NCI-H1417 treated with DMSO at 0.1 percent for 48 hours (cell line): ENCODE measurements around the gene TMEM229B.

Source experiments
- DNase-seq: peaks from one replicate; lab custom pipeline; 2025; lab: John Stamatoyannopoulos, UW

Gene TMEM229B

DNA sequence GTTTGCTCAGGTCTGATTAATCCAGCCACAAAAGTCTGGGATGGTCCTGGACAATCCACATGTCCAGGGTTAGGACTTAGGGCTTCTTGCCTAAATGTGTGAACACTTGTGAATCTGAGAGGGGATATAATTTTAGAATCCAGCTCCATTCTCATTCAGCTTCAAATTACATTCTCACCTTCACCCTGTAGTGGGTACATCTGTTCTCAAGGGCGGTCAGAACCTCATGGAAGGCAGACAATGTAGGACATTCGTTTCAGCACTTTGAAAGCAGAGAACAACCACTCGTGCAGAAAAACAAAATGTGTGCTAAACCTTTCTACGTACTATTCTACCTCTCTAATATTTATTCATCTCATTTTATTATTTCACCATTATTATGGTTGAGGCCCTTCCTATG, 1.2 kb downstream of the TMEM229B start:
- DNase-seq: no peak

DNA sequence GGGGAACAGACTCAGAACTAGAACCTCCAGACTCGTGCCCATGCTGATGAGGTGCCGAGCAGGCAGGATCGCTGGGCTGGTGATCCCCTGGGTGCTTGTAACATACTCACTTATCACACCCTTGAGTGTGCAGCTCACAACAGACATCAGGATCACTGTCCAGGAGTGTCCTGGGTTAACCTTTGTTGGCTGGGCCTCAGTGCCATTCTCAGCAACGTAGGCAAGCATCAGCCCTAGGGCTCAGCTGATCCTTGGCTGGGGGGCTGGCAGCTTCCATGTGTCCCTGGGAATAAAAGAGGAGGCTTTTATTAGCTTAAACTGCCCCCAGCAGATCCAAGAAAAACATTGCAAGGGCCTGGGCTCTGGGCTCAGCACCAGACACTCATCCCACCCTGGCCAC, 1.6 kb downstream of the TMEM229B start:
- DNase-seq: no peak

DNA sequence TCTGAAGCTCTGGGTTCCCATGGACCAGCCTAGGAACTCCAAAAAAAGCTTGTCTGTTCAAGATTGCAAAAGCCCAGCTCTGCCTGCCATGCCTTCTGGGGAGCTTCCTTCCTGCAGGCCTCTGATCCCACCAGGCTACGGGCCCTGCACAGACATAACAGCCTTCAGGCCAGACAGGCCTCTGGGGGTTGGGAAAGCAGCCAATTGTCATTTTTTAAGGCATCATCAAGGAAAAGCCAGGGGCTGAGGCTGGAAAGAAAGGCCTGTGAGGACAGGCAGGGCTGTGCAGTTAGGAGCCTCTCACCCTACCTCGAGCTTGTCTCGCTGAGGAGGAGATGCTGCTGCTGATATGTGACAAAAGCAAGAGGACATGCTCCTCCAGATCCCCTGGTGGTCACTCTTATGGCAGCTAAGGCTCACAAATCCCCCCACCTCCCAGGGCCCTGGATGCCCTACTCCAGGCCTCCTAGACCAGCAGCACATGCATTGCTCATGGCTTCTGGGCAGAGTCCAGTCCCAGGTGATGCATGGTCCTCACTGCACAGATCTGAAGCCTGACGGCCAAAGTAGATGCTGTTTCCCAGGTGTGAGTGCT, 2.9 kb downstream of the TMEM229B start:
- DNase-seq: no peak

DNA sequence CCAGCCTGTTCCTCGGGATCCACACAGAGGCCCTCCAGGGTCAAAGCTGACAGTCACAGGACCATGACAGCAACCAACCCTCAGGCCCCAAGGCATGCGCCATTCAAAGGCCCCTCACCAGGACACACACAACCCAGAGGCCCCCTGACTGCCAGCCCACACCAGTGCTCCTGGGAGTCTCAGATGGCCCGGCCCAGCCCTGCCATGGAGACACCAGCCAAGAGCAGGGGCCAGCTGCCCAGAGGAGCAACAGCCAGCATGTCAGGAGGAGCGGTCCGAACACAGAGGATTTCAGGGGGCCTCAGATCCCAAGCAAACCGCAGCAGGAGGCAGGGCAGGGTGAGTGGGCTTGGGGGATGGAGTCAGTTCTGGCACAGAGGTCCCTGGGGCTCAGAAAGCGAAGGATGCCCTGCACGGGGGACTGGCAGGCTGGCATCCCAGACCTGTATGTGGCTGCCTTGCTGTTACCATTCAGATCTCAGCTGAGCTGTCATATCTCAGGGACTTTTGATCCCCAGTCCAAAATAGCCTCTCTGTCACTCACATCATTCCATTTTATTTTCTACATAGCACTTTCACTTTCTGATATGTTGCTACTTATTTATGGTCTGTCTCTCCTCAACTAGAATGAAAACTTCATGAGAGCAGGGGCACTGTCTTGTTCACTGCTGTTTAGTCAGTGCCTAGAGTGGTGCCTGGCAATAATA, 4.8 kb downstream of the TMEM229B start:
- DNase-seq: no peak

DNA sequence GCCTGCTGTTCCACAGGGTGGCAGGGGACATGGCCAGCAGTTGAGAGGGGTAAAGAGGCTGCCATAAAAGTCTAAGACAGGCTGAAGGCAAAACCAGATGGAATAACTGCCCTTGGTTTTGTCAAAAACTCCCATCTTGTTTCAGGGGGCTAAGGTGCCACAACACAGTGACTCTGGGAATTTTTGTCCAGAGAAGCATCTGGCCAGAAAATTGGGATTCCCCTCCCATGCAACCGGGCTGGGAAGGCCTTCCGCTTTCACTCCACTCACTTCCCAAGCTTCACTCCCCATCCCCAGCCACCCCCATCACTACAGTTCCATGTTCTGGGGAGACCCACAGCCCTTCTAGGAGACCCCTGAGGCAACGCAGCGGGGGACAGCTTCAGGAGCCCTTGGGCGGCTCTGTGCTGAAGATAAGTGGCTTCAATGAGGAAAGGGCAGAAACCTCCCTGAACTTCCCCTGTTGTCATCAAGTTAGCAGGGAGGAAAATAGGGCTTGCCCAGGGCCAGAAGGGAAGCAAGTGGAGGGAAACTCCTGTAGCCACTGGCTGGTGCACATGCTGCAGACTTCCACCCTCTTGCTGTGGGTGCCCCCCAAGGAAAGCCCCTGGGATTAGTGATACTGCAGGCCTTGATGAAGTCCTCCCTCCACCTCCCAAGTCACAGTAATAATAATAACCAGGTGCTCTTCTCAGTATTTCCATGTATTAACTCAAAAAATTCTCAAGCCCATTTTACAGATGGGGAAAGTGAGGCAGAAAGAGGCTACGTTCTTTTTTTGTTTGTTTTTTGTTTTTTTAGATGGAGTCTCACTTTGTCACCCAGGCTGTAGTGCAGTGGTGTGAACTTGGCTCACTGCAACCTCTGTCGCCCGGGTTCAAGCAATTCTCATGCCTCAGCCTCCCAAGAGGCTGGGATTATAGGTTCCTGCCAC, 6.0 kb downstream of the TMEM229B start:
- DNase-seq: no peak

DNA sequence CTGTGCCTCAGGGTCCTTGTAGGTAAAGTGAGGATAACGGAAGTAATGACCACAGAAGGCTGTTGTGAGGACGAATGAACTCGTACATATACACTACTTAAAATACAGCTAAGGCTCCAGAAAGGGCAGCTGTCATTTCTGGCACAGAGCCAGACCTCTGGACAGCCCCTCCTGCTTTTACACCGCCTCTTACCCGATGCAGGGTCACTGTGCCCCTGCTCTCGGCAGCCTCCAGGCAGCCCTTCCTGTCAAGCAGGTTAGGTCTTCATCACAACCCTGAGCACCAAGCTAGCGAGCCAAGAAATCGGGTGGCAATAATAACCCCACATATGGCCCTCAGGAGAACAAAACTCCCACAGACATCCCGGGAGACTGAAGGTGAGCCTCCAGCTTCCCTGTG, 8.5 kb downstream of the TMEM229B start:
- no peak for DNase-seq

DNA sequence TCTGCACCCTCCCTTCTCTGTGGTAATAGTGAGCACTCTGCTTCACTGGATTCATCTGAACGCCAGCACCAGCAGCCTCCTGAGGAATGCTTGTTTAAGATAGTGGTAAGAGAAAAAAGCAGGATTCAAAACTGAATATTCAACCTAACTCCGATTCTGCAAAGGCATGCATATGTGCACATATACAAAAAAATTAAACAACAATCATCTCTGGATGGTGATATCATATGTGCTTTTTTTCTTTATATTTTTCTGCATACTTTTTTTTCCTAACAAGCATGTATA, 9.8 kb downstream of the TMEM229B start:
- DNase-seq: no peak

DNA sequence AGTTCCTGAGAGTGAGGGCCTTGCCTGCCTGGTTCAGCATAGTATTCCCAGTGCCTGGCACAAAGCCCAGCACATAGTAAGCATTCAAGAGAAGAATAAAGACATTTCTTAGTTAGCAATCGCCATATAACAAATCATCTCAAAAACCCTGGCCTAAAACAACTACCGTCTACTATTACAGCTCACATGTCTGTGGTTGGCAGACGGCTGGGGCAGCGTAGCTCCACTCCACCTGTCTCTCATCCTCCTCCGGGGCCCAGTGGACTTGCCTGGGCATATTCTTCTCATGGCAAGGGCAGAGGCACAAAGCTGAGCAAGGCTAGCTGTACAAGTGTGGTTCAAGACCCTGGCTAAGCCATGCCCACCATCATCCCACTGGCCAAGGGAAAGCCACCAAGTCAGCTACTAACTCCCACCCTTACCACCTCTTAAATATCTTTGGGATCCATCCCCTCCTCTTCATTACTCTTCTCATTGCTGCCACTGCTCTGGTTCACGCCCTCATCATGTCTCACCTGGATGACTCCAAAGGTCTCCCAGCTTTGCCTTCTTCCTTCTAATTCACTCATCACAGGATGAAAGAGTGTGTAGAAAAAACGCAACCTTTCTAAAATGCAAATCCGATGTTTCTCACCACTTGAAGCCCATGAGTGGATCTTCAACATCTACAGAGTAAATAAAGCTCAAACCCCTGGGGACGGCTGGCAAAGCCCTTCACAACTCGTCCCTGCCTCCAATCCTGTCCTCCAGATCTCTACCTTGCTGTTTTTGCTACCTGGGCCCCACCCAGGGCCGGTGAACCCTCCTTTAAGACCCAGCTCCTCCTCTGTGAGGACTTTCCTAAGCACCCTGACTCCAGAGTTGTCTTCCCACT, 10.4 kb downstream of the TMEM229B start:
- DNase-seq: no peak

DNA sequence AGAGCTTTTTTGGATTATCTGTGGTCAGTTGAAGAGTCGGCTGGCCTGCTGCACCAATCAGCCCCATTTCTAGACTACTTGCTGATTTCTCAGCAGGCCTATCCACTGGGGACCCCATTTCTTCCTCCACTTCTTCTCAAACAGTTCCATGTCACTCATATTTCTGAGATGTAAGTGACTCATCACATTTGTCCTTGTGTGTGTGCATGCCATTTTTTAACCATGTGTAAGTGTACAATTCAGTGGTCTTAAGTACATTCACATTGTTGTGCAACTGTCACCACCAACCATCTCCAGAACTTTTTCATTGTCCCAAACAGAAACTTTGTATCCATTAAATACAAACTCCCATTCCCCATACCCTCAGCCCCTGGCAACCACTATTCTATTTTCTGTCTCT, 14.2 kb downstream of the TMEM229B start:
- no peak for DNase-seq

DNA sequence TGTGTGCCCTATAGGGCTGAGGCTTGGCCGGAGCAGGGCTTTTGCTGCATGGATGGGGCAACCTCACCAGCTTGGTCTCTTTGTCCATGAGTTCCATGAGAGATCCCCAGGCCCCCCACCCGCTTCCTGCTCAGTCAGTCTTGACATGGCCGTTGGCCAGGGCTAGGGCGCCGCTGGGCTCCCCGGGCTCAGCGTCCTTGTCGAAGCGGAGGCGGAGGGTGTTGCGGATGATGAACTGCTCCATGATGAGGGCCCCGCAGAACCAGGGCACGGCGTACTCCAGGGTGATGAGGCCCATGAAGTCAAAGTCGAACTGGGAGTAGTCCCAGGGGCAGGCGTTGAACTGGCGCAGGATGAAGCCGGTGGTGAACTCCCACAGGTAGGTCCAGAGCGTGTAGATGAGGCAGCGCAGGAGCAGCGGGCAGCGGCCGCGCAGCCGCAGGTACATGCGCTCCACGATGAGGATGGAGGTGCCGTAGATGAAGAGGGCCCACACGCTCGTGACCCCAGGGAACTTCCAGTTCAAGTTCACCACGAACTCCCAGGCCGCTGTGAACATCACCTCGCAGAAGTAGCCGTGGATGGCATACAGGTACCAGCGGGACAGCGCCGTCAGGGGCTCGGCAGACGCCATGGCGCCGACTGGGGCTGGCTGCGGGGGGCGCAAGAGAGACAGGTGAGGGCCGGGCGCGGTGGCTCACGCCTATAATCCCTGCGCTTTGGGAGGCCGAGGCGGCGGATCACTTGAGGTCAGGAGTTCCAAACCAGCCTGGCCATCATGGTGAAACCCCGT, 15.0 kb downstream of the TMEM229B start:
- no peak for DNase-seq

DNA sequence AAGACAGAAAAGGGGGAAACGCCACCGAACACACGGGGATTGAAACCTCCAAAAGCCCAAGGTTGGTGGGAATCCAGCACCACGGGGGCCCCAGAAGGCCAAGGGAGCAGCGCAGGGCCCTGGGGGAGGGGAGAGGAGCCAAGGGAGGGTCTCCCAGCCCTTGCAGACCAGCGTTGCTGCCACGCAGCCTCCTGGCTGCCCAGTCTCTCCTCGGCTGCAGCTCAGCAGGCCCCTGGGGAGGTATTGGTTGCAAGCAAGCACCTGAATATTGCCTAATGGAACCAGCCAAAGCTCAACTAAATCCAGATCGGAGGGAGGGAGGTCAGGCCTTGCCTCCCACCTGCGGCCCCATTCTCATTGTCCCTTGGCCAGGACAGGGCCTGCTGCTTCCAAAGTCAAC, 15.8 kb downstream of the TMEM229B start:
- no peak for DNase-seq

DNA sequence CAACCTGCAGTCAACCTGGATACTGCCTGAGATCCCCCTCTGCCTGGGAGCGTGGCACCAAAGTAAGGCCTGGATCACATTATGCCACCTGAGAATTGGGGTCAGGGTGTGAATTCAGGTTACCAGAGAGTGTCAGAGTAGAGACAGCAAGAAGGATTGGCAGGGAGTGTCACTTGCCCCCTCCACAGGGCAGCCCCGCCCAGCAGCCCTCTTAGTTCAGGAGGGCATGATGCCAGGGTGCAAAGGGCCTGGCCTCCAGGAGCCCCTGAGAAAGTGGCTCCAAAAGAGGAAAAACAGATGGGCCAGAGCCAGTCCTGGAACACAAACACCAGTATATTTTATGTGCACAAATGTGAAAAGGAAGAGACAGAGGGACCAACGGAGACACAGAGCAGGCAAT, 18.6 kb downstream of the TMEM229B start:
- no peak for DNase-seq

DNA sequence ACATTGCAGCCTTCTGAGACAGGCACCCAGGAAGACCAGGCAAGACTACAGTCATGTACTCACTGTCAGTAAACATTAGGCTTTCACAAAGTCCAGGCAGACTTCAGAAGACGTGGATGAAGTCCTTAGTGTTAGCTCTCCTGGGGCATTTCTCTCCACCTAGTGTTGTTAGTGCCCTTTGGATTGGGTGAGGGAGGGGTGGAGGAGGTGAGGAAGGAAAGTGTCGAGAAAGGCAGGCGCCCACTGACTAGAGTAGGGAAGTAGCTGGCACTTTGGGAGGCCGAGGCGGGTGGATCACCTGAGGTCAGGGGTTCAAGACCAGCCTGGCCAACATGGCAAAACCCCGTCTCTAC, 20.2 kb downstream of the TMEM229B start:
- no peak for DNase-seq

DNA sequence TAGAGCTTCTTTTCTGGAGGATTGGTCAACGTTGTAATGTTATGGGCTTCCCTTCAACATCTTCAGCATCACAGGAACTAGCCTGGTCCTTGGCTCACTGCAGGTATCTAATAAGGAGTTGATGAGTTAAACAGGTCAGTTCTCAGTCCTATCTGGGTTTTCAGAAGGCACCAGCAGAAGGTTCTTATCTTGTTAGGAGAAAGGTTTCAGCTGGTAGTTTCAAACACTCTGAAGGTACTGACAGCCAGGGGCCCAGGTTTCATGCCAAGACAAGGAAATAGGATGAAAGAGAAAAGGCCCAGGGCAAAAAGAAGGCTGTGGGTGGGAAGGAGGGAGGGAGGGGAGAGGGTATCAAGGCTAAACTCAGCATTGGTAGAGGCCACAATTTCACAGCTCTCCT, 21.4 kb downstream of the TMEM229B start:
- DNase-seq: no peak

DNA sequence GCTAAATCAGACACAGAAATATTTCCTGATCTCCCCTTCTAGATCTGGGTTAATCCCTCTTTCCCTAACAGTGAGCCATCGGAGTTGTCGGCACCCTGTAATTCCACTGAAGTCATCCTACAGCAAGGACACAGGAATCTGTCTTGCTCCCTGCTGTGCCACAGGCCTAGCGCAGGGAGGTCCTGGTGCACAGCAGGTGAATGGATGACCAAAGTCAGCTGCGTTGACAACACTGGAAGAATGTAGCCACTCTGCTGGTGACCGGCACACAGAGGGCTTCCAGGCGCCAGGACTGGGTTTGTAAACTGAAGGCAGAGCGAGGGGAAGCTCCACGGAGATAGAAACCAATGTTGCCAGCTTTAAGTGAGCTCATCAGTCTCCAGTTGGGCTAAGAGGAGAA, 23.6 kb downstream of the TMEM229B start:
- no peak for DNase-seq

DNA sequence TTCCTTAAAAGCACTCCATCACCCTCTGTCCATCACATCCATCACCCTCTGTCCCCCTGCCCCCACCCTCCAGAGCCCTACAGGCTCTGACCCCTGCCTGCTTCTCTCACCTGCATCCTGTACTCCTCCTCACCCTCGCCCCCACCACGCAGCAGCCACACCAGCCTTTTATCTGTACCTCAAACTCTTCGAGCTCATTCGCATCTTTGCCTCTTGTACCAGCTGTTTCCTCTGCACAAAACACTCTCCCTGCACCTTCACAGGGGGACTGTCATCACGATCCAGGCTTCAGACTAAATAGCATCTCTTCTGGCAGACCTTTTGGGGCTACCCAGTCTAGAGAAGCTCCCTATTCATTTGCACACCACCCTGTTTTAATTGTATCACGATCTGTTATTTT, 24.1 kb downstream of the TMEM229B start:
- DNase-seq: no peak

DNA sequence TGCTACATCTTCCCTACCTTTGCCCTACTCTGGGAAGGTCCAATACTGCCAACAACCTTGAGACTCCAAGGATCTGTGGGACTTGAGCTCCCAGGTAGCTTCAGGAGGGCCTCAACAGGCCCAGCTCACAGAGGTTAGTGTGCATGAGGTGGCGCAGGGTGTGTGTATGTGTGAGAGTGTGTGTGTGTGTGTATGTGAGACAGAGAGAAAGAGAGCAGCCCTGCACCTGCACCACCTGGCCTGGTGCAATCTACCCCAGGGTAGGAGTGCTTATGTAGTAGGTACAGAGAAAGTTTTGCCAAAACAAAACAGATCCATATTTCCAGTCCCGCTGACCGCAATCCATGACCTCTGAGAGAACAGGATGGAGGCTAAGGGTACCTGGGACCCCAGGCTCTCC, 24.6 kb downstream of the TMEM229B start:
- no peak for DNase-seq

DNA sequence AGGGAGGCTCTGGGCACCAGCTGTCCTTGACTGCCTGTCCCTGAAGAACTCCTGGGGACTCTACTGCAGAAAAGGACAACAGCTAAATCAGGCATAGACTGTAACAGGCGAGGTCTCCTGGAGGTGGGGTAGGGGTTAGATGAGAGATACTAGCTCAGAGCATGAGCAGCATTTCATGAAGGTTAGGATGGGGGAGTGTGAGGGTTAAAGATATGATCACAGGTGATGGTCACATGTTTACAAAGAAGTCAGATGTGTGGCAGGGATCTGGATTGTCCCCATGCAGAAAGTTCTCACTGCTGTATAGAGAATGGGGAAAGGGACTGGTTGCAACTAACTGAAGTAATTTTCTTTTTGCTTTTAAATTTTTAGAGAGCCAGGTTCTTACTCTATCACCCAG, 26.5 kb downstream of the TMEM229B start:
- no peak for DNase-seq

DNA sequence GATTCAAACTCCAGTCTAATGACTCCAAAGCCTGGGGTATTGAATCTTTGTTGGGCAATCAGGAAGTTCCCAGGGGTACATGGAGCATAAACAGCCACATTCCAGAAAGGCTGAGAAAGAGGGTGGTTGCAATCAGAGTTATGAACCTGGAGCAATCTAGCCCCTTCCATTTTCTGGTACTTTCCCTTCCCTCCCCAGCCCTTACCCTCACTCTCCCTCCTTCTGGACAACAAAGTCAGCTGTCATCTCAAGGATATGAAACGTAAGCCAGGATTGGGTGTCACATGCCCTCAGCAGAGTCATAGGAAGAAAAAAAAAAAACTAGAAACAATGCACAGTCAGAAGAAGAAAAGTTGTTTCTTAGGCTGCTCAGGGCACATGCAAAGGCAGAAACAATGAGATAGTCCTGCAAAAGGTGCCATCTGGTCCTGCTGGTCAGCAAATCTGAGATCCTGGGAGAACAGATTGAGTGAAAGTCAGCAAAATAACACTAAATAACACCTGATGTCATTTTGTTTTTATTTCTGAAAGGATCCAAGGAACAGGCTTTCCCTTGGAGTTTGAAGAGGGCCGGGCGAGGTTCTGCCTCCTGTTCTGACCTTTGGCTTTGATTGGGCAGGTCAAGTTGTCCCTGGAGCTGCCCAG, 27.1 kb downstream of the TMEM229B start:
- DNase-seq: no peak

DNA sequence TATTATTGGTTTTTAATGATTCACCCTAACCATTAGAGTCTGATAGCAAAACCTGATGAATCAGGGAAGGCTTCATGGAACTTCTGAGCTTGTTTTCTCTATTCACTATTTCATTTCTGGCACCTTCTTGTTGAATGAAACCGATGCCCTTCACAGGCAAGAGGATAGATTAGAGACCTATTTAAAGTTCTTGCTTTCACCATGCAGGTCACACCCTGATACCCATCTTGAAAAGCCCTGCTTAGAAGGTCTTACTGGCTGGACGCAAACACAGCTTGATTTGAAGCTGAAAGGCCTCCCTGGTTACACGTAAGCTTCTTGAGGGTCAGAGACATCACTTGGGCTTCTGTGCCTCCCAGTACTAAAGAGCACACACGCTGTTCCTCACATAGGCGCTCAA, 29.2 kb downstream of the TMEM229B start:
- no peak for DNase-seq

DNA sequence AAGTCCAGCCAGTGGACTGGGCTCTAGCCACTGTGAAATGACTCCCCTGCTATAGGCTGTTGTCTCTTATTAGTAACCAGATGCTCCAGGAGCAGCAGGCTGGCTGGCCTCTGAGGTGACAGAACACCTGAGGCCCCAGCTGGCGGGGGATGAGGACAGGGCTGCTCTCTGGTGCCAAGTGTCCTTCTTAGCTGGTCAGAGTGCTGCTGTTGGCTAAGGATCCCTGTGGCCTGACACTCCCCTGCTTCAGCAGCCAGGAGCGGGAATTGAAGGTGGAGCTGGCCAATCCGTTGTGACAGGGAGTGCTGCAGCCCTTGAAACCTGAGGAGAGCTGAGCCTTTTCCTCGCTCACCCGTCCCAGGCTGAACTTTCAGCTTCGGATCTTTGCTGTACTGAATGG, 30.7 kb downstream of the TMEM229B start:
- no peak for DNase-seq
